ENCODE results near the gene ZNF574. TPM values are rescaled to one million over a fixed set of nuclear protein-coding genes. Genes with fewer than 3 reads are reported as not detected.

ZNF574 gene
- total RNA-seq, 1 experiment from 2014 or later: 24.6 TPM

- Histone ChIP-seq H3K27me3 (ENCODE audit: insufficient read depth, low read length) (no peaks in the 10 kb centered on the region), H3K9me3 (ENCODE audit: control insufficient read depth in 1 of 2, insufficient read depth in 1 of 2, low read depth in 1 of 2, low read length in 2 of 2) (no peaks in the 10 kb centered on the region), H3K4me2 (ENCODE audit: low read length) (no peak overlapping the region), H3K27ac (ENCODE audit: low read depth, low read length) (no peak overlapping the region), H2AFZ (ENCODE audit: low read depth, low read length, poor library complexity, severe bottlenecking) (no peak overlapping the region), H3K9ac (ENCODE audit: low read length) (no peak overlapping the region), H3K4me1 (ENCODE audit: control insufficient read depth in 1 of 2, insufficient read depth in 2 of 2, low read length in 2 of 2) (peaks cover 0 to 30% of the 10 kb centered on the region in 2 experiments; a peak in 2 of 4 replicates), H3K36me3 (ENCODE audit: control insufficient read depth in 1 of 2, insufficient read depth in 2 of 2, low read length in 2 of 2) (no peaks in the 10 kb centered on the region), H4K20me1 (ENCODE audit: insufficient read depth) (no peaks in the 10 kb centered on the region), H3K9me2 (ENCODE audit: insufficient read depth) (no peaks in the 10 kb centered on the region), H3K4me3 (replicated peaks in 1 of 2; ENCODE audit: low read depth in 1 of 2, low read length in 2 of 2) (no peak overlapping the region), H3K79me2 (ENCODE audit: insufficient read depth, low read length) (no peaks in the 10 kb centered on the region)
- ChIA-PET RAD21 (ENCODE audit: low non-redundant PET in 1 of 2, low total read pairs in 2 of 2, uncharacterized antibody in 2 of 2, unreplicated experiment in 2 of 2) (interaction anchor here in 1 of 2 experiments (0.6 kb wide), 1 partner anchor 97 kb away, joined by 4 read pairs; no protein-coding TSS in a partner anchor), POLR2A (no interaction called here), CTCF (no interaction called here)
- BruUV-seq (replicated peaks): no TSS peak
- intact Hi-C loops (cut with micrococcal nuclease): loop anchor here (10.0 kb wide), 1 partner anchor 96 kb away; the partner anchor contains the start of gene ATP1A3
- DNase-seq (ENCODE audit: low read depth, low spot score): no peak
- no peak for ATAC-seq
- TF ChIP-seq EZH2phosphoT487 (IDR thresholded peaks at IDR 0.05; ENCODE audit: borderline replicate concordance) (no peak), CBX3 (IDR thresholded peaks at IDR 0.05; ENCODE audit: low read depth) (no peak), POLR2AphosphoS5 (IDR thresholded peaks at IDR 0.05; ENCODE audit: low read depth, low read length) (no peak), EGR1 (IDR thresholded peaks at IDR 0.05; ENCODE audit: low read depth) (no peak), POLR2A (IDR thresholded peaks at IDR 0.05; ENCODE audit: borderline replicate concordance, extremely low read depth, insufficient read depth, insufficient read length) (no peak), REST (IDR thresholded peaks at IDR 0.05; ENCODE audit: low read depth) (no peak), ELF1 (IDR thresholded peaks at IDR 0.05; ENCODE audit: borderline replicate concordance, low read depth) (no peak), EZH2 (IDR thresholded peaks at IDR 0.05) (no peak), CTCF (IDR thresholded peaks at IDR 0.05 in 2 of 3, conservative IDR thresholded peaks at IDR 0.05 in 1 of 3; ENCODE audit: borderline replicate concordance in 1 of 3, insufficient read depth in 1 of 3, low read depth in 2 of 3, low read length in 2 of 3) (no peak), YY1 (IDR thresholded peaks at IDR 0.05; ENCODE audit: extremely low read depth, insufficient replicate concordance, low read depth, low read length) (no peak), SP1 (IDR thresholded peaks at IDR 0.05; ENCODE audit: low read depth) (no peak), SIN3A (IDR thresholded peaks at IDR 0.05; ENCODE audit: low read depth) (no peak), ZFX (IDR thresholded peaks at IDR 0.05) (no peak), JUND (IDR thresholded peaks at IDR 0.05) (no peak)
Observed at GRCh38 chr19:42090672-42091071, 14.7 kb downstream of the ZNF574 start.

Measured in HCT116 (cell line).